Left ventricle myocardium superior (tissue), 1 donor: ENCODE measurements around the gene OPTC. TPM values are rescaled to one million over a fixed set of nuclear protein-coding genes. Genes with fewer than 3 reads are reported as not detected.

ENCODE experiments used
- ATAC-seq: fragments of 200-7000 bp; cut with Tn5 transposase; one replicate; pipeline ENCODE4 v1.9.1; 2020; ENCODE audit warnings: mild to moderate bottlenecking, moderate library complexity
- DNase-seq: peaks from one replicate; pipeline ENCODE4 v3.0.0-alpha.2; 2020
- intact Hi-C: fragments of 100-400 bp; cut with micrococcal nuclease; formaldehyde crosslinking; loops from one replicate; pipeline ENCODE4 v1.11.0; 2022
- total RNA-seq: library from RNA; stranded (reverse); fragmentation: NEBNext Ultra II Directional; extraction: Animal tissue kit (Norgen Biotek cat#: 25700); gene quantifications from one replicate; pipeline ENCODE4 v1.2.1, GENCODE V29; 2021
- donor health status: DM: no; HTN: yes; CAD: no; lungs with severe emphysema.

Gene OPTC
- total RNA-seq, 1 donor from 2014 or later = not detected

- intact Hi-C loops = no loop called here
- DNase-seq (no peak), ATAC-seq (no peak)
Measured at GRCh38 chr1:203481196-203481595, 12.8 kb upstream of the OPTC start.

- intact Hi-C loops = loop anchor here (5.0 kb wide), 1 partner anchor 144 kb away; no protein-coding TSS in a partner anchor
- no peak for DNase-seq
- peak; percentile 32 for ATAC-seq
Measured at GRCh38 chr1:203486618-203487370, 7.2 kb upstream of the OPTC start.

GRCh38 chr1:203488539-203488938 is 5.4 kb upstream of the OPTC start:
- no peak for DNase-seq
- no peak for ATAC-seq
- intact Hi-C loops = loop anchor here (5.0 kb wide), 1 partner anchor 146 kb away; no protein-coding TSS in a partner anchor

GRCh38 chr1:203490607-203491006 is 3.3 kb upstream of the OPTC start:
- intact Hi-C loops = no loop called here
- DNase-seq = no peak
- no peak for ATAC-seq

- ATAC-seq (no peak), DNase-seq (no peak)
- intact Hi-C loops = no loop called here
Measured at GRCh38 chr1:203491664-203492063, 2.3 kb upstream of the OPTC start.

- intact Hi-C loops = no loop called here
- DNase-seq = no peak
- no peak for ATAC-seq
Measured at GRCh38 chr1:203492082-203492747, 1.7 kb upstream of the OPTC start.

- intact Hi-C loops = no loop called here
- ATAC-seq = no peak
- no peak for DNase-seq
Measured at GRCh38 chr1:203492748-203493130, 1.2 kb upstream of the OPTC start.

GRCh38 chr1:203495845-203496244 is 1.9 kb downstream of the OPTC start:
- no peak for DNase-seq
- intact Hi-C loops = no loop called here

GRCh38 chr1:203497269-203497777 is 3.4 kb downstream of the OPTC start:
- ATAC-seq (no peak), DNase-seq (no peak)
- intact Hi-C loops = no loop called here

More at GRCh38 chr1:203495845-203496244, 1.9 kb downstream of the OPTC start:
- ATAC-seq = no peak

- no peak for DNase-seq
- intact Hi-C loops = no loop called here
- ATAC-seq = no peak
Measured at GRCh38 chr1:203499643-203500278, 5.8 kb downstream of the OPTC start.

GRCh38 chr1:203500279-203500678 is 6.3 kb downstream of the OPTC start:
- intact Hi-C loops = no loop called here
- ATAC-seq (no peak), DNase-seq (no peak)

- DNase-seq = no peak
- intact Hi-C loops = loop anchor here (2.0 kb wide), 1 partner anchor 197 kb away; no protein-coding TSS in a partner anchor
- ATAC-seq = no peak
Measured at GRCh38 chr1:203503836-203504235, 9.9 kb downstream of the OPTC start.

GRCh38 chr1:203504400-203505250 is 10.7 kb downstream of the OPTC start:
- ATAC-seq = peak; percentile 47
- intact Hi-C loops = loop anchor here (2.0 to 5.0 kb wide), 2 partner anchors 53 to 196 kb away; no protein-coding TSS in a partner anchor
- peak; percentile 86 for DNase-seq

GRCh38 chr1:203505526-203506204 is 11.7 kb downstream of the OPTC start:
- ATAC-seq = no peak
- intact Hi-C loops = loop anchor here (2.0 to 5.0 kb wide), 2 partner anchors 52 to 195 kb away; no protein-coding TSS in a partner anchor
- no peak for DNase-seq

GRCh38 chr1:203506858-203507626 is 13.1 kb downstream of the OPTC start:
- DNase-seq (peak; percentile 56), ATAC-seq (peak; percentile 55)

GRCh38 chr1:203507759-203508158 is 13.8 kb downstream of the OPTC start:
- intact Hi-C loops = loop anchor here (5.0 kb wide), 1 partner anchor 50 kb away; no protein-coding TSS in a partner anchor
- DNase-seq = no peak
- peak; percentile 24 for ATAC-seq

More at GRCh38 chr1:203506858-203507626, 13.1 kb downstream of the OPTC start:
- intact Hi-C loops = loop anchor here (5.0 kb wide), 1 partner anchor 50 kb away; no protein-coding TSS in a partner anchor

GRCh38 chr1:203508463-203509073 is 14.6 kb downstream of the OPTC start:
- intact Hi-C loops = loop anchor here (5.0 kb wide), 1 partner anchor 49 kb away; no protein-coding TSS in a partner anchor
- ATAC-seq = peak; percentile 79
- peak; percentile 66 for DNase-seq
